AG20443 (cell line): Measurements from ENCODE around the gene ARVCF.

Source experiments
- DNase-seq: peaks from one replicate; pipeline ENCODE4 v3.0.0; 2012; ENCODE audit warnings: low spot score, mixed read lengths

Gene ARVCF

GRCh38 chr22:19998991-19999820 is 17.4 kb downstream of the ARVCF start:
- no peak for DNase-seq

- no peak for DNase-seq
Measured at GRCh38 chr22:19998232-19998951, 18.2 kb downstream of the ARVCF start.

GRCh38 chr22:19997561-19998231 is 18.9 kb downstream of the ARVCF start:
- no peak for DNase-seq

- DNase-seq, result no peak
Measured at GRCh38 chr22:19996694-19997384, 19.8 kb downstream of the ARVCF start.

- DNase-seq, result peak; percentile 65
Measured at GRCh38 chr22:19995611-19996339, 20.8 kb downstream of the ARVCF start.

- DNase-seq, result no peak
Measured at GRCh38 chr22:19994851-19995610, 21.6 kb downstream of the ARVCF start.

- no peak for DNase-seq
Measured at GRCh38 chr22:19993926-19994325, 22.7 kb downstream of the ARVCF start.

- DNase-seq, result no peak
Measured at GRCh38 chr22:19992921-19993355, 23.7 kb downstream of the ARVCF start.

GRCh38 chr22:19992481-19992911 is 24.1 kb downstream of the ARVCF start:
- no peak for DNase-seq

GRCh38 chr22:19991645-19992451 is 24.8 kb downstream of the ARVCF start:
- no peak for DNase-seq

GRCh38 chr22:19991395-19991644 is 25.3 kb downstream of the ARVCF start:
- no peak for DNase-seq

GRCh38 chr22:19990609-19991394 is 25.8 kb downstream of the ARVCF start:
- DNase-seq, result no peak

GRCh38 chr22:19990188-19990587 is 26.4 kb downstream of the ARVCF start:
- DNase-seq, result no peak

GRCh38 chr22:19989725-19990067 is 26.9 kb downstream of the ARVCF start:
- DNase-seq, result no peak

GRCh38 chr22:19988965-19989724 is 27.5 kb downstream of the ARVCF start:
- DNase-seq, result no peak

GRCh38 chr22:19988331-19988808 is 28.3 kb downstream of the ARVCF start:
- no peak for DNase-seq

GRCh38 chr22:19987394-19988306 is 29.0 kb downstream of the ARVCF start:
- no peak for DNase-seq
